H1 (cell line): ENCODE measurements around the gene NOTUM. TPM values are rescaled to one million over a fixed set of nuclear protein-coding genes. Genes with fewer than 3 reads are reported as not detected.

Experiments
- CBX8 ChIP-seq: fragments of 300-800, 300-1000 bp; sonication (generic); IDR thresholded peaks from 2 replicates; pipeline ENCODE4 v1.7.1; 2016; ENCODE audit warnings: low read depth, low read length, borderline replicate concordance
- JUND ChIP-seq: IDR thresholded peaks from 2 replicates; pipeline ENCODE4 v1.6.1; 2011; ENCODE audit warnings: mild to moderate bottlenecking, improper control_type of control experiment, low read length
- KDM4A ChIP-seq: IDR thresholded peaks from one replicate; pipeline ENCODE4 v1.7.1; 2012; ENCODE audit warnings: low read depth, mild to moderate bottlenecking, moderate library complexity, low read length, inconsistent platforms; ENCODE audit not compliant: severe bottlenecking
- MAFK ChIP-seq: IDR thresholded peaks from 2 replicates; pipeline ENCODE4 v1.6.1; 2012; ENCODE audit warnings: low read depth, mild to moderate bottlenecking, improper control_type of control experiment, low read length
- NANOG ChIP-seq: IDR thresholded peaks from 2 replicates; pipeline ENCODE4 v1.6.1; 2011; ENCODE audit warnings: low read length, low read depth, mild to moderate bottlenecking, inconsistent platforms; ENCODE audit not compliant: insufficient read depth, poor library complexity, severe bottlenecking
- SAP30 ChIP-seq: fragments of 300-600 bp; sonication (generic); IDR thresholded peaks from 2 replicates; pipeline ENCODE4 v1.7.1; 2012; ENCODE audit warnings: low read length, moderate library complexity, mild to moderate bottlenecking, inconsistent platforms; ENCODE audit not compliant: insufficient read depth, insufficient replicate concordance
- SIRT6 ChIP-seq: IDR thresholded peaks from one replicate; pipeline ENCODE4 v1.7.1; 2012; ENCODE audit warnings: low read length, inconsistent platforms
- SIX5 ChIP-seq: IDR thresholded peaks from 2 replicates; pipeline ENCODE4 v1.6.1; 2011; ENCODE audit warnings: mild to moderate bottlenecking, low read depth, low read length
- TAF7 ChIP-seq: optimal IDR thresholded peaks from 2 replicates; pipeline ENCODE3; 2011; ENCODE audit warnings: low read depth, mild to moderate bottlenecking, inconsistent platforms, low read length, moderate library complexity, borderline replicate concordance
- polyA plus RNA-seq, 7 experiments: library from polyadenylated mRNA; depleted of rRNA in 3 of 7; stranded (reverse) in 5 of 7; unstranded in 2 of 7; fragments of >200 nt in 5 of 7; fragments of 200-250 nt in 2 of 7; gene quantifications; 1 replicate in 5 of 7; 2 replicates in 1 of 7; 4 replicates in 1 of 7; pipeline versions ENCODE4 v1.2.1 to v1.2.3, GENCODE V29; 2011 to 2013; ENCODE audit warnings: missing spikeins in 2 of 7, mixed read lengths in 2 of 7
- total RNA-seq: library from RNA; stranded (reverse); fragmentation: NEBNext Ultra II Directional; extraction: Animal tissue kit (Norgen Biotek cat#: 25700); gene quantifications from 2 replicates; pipeline ENCODE4 v1.2.1, GENCODE V29; 2021
- TF ChIP-seq, protein P1 (sequence below): IDR thresholded peaks from 2 replicates; pipeline ENCODE4 v1.6.1; 2011; ENCODE audit warnings: low read depth, mild to moderate bottlenecking, low read length; ENCODE audit not compliant: insufficient read depth

The NOTUM gene
- total and polyA plus RNA-seq, 2 of the 8 experiments (the other 6 are each of a cell fraction or from before 2014, with no cell fraction given): 0.45 to 0.76 TPM

DNA sequence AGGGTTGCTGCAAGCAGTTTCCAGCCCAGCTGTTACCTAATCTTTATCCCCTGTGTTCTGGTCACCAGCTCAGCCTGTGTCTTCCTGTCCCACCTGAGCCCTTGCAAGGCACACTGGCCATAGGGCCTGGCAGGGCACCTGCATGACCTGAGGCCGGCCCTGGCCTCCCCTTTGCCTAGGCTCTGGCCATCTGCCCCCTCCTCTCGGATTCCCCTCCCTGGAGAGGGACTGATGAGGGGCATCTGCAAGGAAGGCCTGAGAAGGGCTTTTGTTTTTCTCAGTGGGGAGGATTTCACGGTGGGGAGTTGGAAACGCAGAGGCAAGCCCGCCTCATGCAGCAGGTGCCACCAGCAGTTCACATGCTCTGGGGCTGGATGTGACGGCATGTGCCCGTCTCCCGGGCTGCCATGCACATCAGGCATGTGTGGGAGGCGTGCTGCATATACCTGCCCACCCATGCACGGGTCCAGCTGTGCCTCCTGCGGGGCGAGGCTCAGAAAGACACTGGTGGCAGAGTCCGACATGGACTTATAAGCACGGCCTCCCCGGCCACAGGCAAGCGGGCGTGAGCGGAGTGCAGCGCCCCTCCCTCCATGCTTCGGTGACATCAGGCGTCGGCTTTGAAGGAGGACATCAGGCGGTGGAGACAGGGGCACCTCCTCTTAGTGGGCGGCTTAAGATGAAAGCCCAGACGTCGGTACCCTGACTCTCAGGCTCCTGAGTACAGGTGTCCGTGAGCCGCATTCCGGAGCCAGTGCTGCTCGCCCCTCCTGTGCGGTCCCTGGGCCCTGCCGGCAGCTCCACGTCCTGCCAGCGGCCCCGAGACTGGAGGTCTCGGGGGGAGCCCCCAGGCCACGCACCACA lies 33.0 kb upstream of the NOTUM start (continued):
- TF ChIP-seq, protein P1, sequence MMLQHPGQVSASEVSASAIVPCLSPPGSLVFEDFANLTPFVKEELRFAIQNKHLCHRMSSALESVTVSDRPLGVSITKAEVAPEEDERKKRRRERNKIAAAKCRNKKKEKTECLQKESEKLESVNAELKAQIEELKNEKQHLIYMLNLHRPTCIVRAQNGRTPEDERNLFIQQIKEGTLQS: no peak
- no peak for TF ChIP-seq SIX5
- no peak for TF ChIP-seq SIRT6
- TF ChIP-seq CBX8: no peak
- TF ChIP-seq TAF7: no peak
- TF ChIP-seq MAFK: no peak
- no peak for TF ChIP-seq JUND
- TF ChIP-seq SAP30: no peak
- TF ChIP-seq NANOG: no peak
- TF ChIP-seq KDM4A: no peak
